HEK293T (cell line): ENCODE results near the gene EFL1.

ENCODE experiments used
- BHLHE40 ChIP-seq: fragments of 450-650 bp; IDR thresholded peaks from 2 replicates; pipeline ENCODE4 v1.6.1; 2016; ENCODE audit warnings: mild to moderate bottlenecking, moderate library complexity, borderline replicate concordance
- L3MBTL2 ChIP-seq: fragments of 450-650 bp; conservative IDR thresholded peaks from 2 replicates; pipeline ENCODE4 v1.6.1; 2016; ENCODE audit warnings: mild to moderate bottlenecking
- SP1 ChIP-seq: fragments of 450-650 bp; IDR thresholded peaks from 2 replicates; pipeline ENCODE4 v1.6.1; 2017
- SUZ12 ChIP-seq: fragments of 450-650 bp; IDR thresholded peaks from 2 replicates; pipeline ENCODE4 v1.6.1; 2016; ENCODE audit warnings: mild to moderate bottlenecking

- no peak for TF ChIP-seq SP1
- no peak for TF ChIP-seq SUZ12
- TF ChIP-seq BHLHE40 = no peak
- TF ChIP-seq L3MBTL2 = no peak
These were observed 31.3 kb downstream of the EFL1 start for GRCh38 chr15:82231233-82231632.
